ENCODE measurements around the gene ESRP2. TPM values are rescaled to one million over a fixed set of nuclear protein-coding genes. Genes with fewer than 3 reads are reported as not detected.

The ESRP2 gene
- total and polyA plus RNA-seq, 9 of the 15 experiments (the other 6 are each of a cell fraction or from before 2014, with no cell fraction given) = 0.05 to 0.15 (median 0.07) TPM; not detected in 6

DNA sequence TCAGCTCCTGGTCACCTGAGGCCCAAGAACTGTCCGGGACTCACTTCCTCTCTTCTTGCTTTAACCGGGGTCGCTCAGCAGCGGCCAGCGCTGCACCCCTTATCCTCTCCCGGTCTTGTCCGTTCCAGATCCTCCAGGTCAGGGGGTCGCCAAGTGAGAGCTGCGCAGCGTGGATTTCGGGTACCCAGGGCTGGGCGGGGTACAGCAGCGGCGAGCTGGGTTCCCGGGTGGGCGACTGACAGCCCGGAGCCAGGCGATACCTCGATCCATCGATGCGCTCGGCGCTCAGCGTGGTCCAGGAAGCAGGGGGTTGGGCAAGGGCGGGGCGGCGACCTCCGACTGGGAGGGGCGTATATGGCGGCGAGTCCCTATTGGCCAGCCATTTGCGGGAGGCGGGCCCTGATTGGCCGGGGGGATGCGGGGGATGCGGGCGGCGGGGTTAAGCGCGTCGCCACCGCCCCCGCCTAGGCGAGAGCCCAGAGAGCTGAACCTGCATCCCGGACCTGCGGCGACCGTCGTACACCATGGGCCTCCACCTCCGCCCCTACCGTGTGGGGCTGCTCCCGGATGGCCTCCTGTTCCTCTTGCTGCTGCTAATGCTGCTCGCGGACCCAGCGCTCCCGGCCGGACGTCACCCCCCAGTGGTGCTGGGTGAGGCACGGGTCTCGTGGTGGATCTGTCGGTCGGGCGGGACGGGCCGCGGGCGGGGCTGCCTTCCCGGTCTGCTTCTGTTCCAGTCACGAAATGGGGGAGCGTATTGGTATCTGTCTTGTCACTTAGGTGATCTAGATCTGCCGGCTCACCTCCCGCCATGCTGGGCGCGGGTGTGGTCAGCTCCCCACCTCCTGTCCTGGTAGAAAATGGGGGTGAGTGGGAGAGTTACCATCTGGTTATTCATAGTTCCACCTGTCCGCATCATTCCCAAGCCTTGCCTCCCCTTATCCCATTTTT, 9.3 kb upstream of the ESRP2 start, which contains the start of gene PLA2G15 (continued):
- no peak for TF ChIP-seq ETV6 (IDR thresholded peaks at IDR 0.05; ENCODE audit: borderline replicate concordance in 1 of 2, low read depth in 2 of 2, low read length in 1 of 2)
- TF ChIP-seq ETV6 (CRISPR knock-in tag; IDR thresholded peaks at IDR 0.05; ENCODE audit: borderline replicate concordance) = no peak
- TF ChIP-seq, protein P1, sequence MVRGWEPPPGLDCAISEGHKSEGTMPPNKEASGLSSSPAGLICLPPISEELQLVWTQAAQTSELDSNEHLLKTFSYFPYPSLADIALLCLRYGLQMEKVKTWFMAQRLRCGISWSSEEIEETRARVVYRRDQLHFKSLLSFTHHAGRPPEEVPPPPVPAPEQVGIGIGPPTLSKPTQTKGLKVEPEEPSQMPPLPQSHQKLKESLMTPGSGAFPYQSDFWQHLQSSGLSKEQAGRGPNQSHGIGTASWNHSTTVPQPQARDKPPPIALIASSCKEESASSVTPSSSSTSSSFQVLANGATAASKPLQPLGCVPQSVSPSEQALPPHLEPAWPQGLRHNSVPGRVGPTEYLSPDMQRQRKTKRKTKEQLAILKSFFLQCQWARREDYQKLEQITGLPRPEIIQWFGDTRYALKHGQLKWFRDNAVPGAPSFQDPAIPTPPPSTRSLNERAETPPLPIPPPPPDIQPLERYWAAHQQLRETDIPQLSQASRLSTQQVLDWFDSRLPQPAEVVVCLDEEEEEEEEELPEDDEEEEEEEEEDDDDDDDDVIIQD (CRISPR knock-in tag; IDR thresholded peaks at IDR 0.05) = no peak
- TF ChIP-seq ZNF253 (CRISPR knock-in tag; conservative IDR thresholded peaks at IDR 0.05) = no peak
- TF ChIP-seq CBFA2T2 (conservative IDR thresholded peaks at IDR 0.05) = no peak
- peak; percentile 66 for TF ChIP-seq SUPT5H (IDR thresholded peaks at IDR 0.05)
- TF ChIP-seq POLR2A (conservative IDR thresholded peaks at IDR 0.05) = peak; percentile 65
- no peak for TF ChIP-seq ZFP36 (IDR thresholded peaks at IDR 0.05; ENCODE audit: low read depth, low read length, partially characterized antibody)
- TF ChIP-seq MCM7 (IDR thresholded peaks at IDR 0.05) = no peak
- TF ChIP-seq XRCC3 (IDR thresholded peaks at IDR 0.05) = no peak
- peak; percentile 82 for TF ChIP-seq CCNT2 (IDR thresholded peaks at IDR 0.05; ENCODE audit: borderline replicate concordance, extremely low read depth, insufficient read length, low read depth, low read length)
- TF ChIP-seq STAT5B (CRISPR knock-in tag; IDR thresholded peaks at IDR 0.05) = no peak
- TF ChIP-seq TEAD2 (tag; IDR thresholded peaks at IDR 0.05) = no peak
- no peak for TF ChIP-seq TCF7L2 (IDR thresholded peaks at IDR 0.05; ENCODE audit: low read depth, low read length)
- no peak for TF ChIP-seq CAMTA2 (CRISPR knock-in tag; conservative IDR thresholded peaks at IDR 0.05)
- TF ChIP-seq HIVEP1 (CRISPR knock-in tag; IDR thresholded peaks at IDR 0.05) = no peak
- no peak for TF ChIP-seq ZNF217 (CRISPR knock-in tag; IDR thresholded peaks at IDR 0.05)
- TF ChIP-seq RBM25 (IDR thresholded peaks at IDR 0.05; ENCODE audit: low read depth, low read length, severe bottlenecking) = peak; percentile 93
- no peak for TF ChIP-seq DNMT1 (IDR thresholded peaks at IDR 0.05)
- TF ChIP-seq, protein P2, sequence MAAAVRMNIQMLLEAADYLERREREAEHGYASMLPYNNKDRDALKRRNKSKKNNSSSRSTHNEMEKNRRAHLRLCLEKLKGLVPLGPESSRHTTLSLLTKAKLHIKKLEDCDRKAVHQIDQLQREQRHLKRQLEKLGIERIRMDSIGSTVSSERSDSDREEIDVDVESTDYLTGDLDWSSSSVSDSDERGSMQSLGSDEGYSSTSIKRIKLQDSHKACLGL (CRISPR knock-in tag; IDR thresholded peaks at IDR 0.05; ENCODE audit: borderline replicate concordance, poor library complexity, severe bottlenecking) = no peak
- no peak for TF ChIP-seq MEF2A (IDR thresholded peaks at IDR 0.05; ENCODE audit: control insufficient read depth, low read depth, low read length)
- no peak for TF ChIP-seq IRF2 (CRISPR knock-in tag; IDR thresholded peaks at IDR 0.05)
- TF ChIP-seq, protein P3, sequence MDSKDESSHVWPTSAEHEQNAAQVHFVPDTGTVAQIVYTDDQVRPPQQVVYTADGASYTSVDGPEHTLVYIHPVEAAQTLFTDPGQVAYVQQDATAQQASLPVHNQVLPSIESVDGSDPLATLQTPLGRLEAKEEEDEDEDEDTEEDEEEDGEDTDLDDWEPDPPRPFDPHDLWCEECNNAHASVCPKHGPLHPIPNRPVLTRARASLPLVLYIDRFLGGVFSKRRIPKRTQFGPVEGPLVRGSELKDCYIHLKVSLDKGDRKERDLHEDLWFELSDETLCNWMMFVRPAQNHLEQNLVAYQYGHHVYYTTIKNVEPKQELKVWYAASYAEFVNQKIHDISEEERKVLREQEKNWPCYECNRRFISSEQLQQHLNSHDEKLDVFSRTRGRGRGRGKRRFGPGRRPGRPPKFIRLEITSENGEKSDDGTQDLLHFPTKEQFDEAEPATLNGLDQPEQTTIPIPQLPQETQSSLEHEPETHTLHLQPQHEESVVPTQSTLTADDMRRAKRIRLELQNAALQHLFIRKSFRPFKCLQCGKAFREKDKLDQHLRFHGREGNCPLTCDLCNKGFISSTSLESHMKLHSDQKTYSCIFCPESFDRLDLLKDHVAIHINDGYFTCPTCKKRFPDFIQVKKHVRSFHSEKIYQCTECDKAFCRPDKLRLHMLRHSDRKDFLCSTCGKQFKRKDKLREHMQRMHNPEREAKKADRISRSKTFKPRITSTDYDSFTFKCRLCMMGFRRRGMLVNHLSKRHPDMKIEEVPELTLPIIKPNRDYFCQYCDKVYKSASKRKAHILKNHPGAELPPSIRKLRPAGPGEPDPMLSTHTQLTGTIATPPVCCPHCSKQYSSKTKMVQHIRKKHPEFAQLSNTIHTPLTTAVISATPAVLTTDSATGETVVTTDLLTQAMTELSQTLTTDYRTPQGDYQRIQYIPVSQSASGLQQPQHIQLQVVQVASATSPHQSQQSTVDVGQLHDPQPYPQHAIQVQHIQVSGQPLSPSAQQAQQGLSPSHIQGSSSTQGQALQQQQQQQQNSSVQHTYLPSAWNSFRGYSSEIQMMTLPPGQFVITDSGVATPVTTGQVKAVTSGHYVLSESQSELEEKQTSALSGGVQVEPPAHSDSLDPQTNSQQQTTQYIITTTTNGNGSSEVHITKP (IDR thresholded peaks at IDR 0.05; ENCODE audit: partially characterized antibody) = no peak
- no peak for TF ChIP-seq POLR2H (tag; IDR thresholded peaks at IDR 0.05; ENCODE audit: low read depth)
- TF ChIP-seq ZNF316 (IDR thresholded peaks at IDR 0.05) = no peak

Measured in K562 (cell line).